ENCODE results near the gene DNM1L. TPM values are rescaled to one million over a fixed set of nuclear protein-coding genes. Genes with fewer than 3 reads are reported as not detected.

DNM1L gene
- total RNA-seq, 1 donor from 2014 or later = 59.6 TPM

- no peak for TF ChIP-seq CTCF (IDR thresholded peaks at IDR 0.05; ENCODE audit: borderline replicate concordance)
- peaks cover 7% of the 10 kb centered on the region for H3K27me3 ChIP-seq (ENCODE audit: low read depth)
- H3K36me3 ChIP-seq = no peaks in the 10 kb centered on the region
- H3K9me3 ChIP-seq (replicated peaks) = no peaks in the 10 kb centered on the region
- no peak overlapping the region for H3K27ac ChIP-seq (replicated peaks)
- intact Hi-C loops (cut with micrococcal nuclease) = no loop called here
- no peak for DNase-seq
- H3K4me1 ChIP-seq = no peaks in the 10 kb centered on the region
- H3K4me3 ChIP-seq = no peak overlapping the region
Measured at GRCh38 chr12:32768518-32768917, 89.4 kb downstream of the DNM1L start.

GRCh38 chr12:32770141-32770540 lies 91.0 kb downstream of the DNM1L start:
- no peaks in the 10 kb centered on the region for H3K4me1 ChIP-seq
- no peak for TF ChIP-seq CTCF (IDR thresholded peaks at IDR 0.05; ENCODE audit: borderline replicate concordance)
- H3K36me3 ChIP-seq = no peaks in the 10 kb centered on the region
- no peak overlapping the region for H3K27ac ChIP-seq (replicated peaks)
- no peak overlapping the region for H3K4me3 ChIP-seq
- H3K9me3 ChIP-seq (replicated peaks) = no peaks in the 10 kb centered on the region
- peaks cover 7% of the 10 kb centered on the region for H3K27me3 ChIP-seq (ENCODE audit: low read depth)
- DNase-seq = no peak
- intact Hi-C loops (cut with micrococcal nuclease) = no loop called here

GRCh38 chr12:32773691-32774090 lies 94.6 kb downstream of the DNM1L start:
- Histone ChIP-seq H3K27ac (replicated peaks) (no peak overlapping the region), H3K4me3 (no peak overlapping the region), H3K4me1 (no peaks in the 10 kb centered on the region), H3K36me3 (no peaks in the 10 kb centered on the region), H3K9me3 (replicated peaks) (no peaks in the 10 kb centered on the region), H3K27me3 (ENCODE audit: low read depth) (no peaks in the 10 kb centered on the region)
- intact Hi-C loops (cut with micrococcal nuclease) = no loop called here
- no peak for TF ChIP-seq CTCF (IDR thresholded peaks at IDR 0.05; ENCODE audit: borderline replicate concordance)
- DNase-seq = no peak

- no peaks in the 10 kb centered on the region for H3K36me3 ChIP-seq
- DNase-seq = no peak
- no peak overlapping the region for H3K27ac ChIP-seq (replicated peaks)
- H3K4me1 ChIP-seq = no peaks in the 10 kb centered on the region
- no peaks in the 10 kb centered on the region for H3K9me3 ChIP-seq (replicated peaks)
- intact Hi-C loops (cut with micrococcal nuclease) = no loop called here
- no peaks in the 10 kb centered on the region for H3K27me3 ChIP-seq (ENCODE audit: low read depth)
- TF ChIP-seq CTCF (IDR thresholded peaks at IDR 0.05; ENCODE audit: borderline replicate concordance) = no peak
- H3K4me3 ChIP-seq = no peak overlapping the region
Measured at GRCh38 chr12:32776258-32776657, 97.2 kb downstream of the DNM1L start.

GRCh38 chr12:32777159-32777558 lies 98.1 kb downstream of the DNM1L start:
- no peak for DNase-seq
- TF ChIP-seq CTCF (IDR thresholded peaks at IDR 0.05; ENCODE audit: borderline replicate concordance) = no peak
- no peaks in the 10 kb centered on the region for H3K4me1 ChIP-seq
- intact Hi-C loops (cut with micrococcal nuclease) = no loop called here
- H3K27ac ChIP-seq (replicated peaks) = no peak overlapping the region
- no peaks in the 10 kb centered on the region for H3K36me3 ChIP-seq
- no peaks in the 10 kb centered on the region for H3K27me3 ChIP-seq (ENCODE audit: low read depth)
- H3K4me3 ChIP-seq = no peak overlapping the region
- H3K9me3 ChIP-seq (replicated peaks) = no peaks in the 10 kb centered on the region

GRCh38 chr12:32777691-32778175 lies 98.6 kb downstream of the DNM1L start:
- H3K36me3 ChIP-seq = no peaks in the 10 kb centered on the region
- intact Hi-C loops (cut with micrococcal nuclease) = no loop called here
- no peak overlapping the region for H3K27ac ChIP-seq (replicated peaks)
- DNase-seq = no peak
- H3K4me1 ChIP-seq = no peaks in the 10 kb centered on the region
- no peaks in the 10 kb centered on the region for H3K9me3 ChIP-seq (replicated peaks)
- no peak for TF ChIP-seq CTCF (IDR thresholded peaks at IDR 0.05; ENCODE audit: borderline replicate concordance)
- no peaks in the 10 kb centered on the region for H3K27me3 ChIP-seq (ENCODE audit: low read depth)
- H3K4me3 ChIP-seq = no peak overlapping the region
